H1 (cell line): Measurements from ENCODE around the gene CACNA1E. TPM values are rescaled to one million over a fixed set of nuclear protein-coding genes. Genes with fewer than 3 reads are reported as not detected.

Experiments used
- BCL11A ChIP-seq, 2 experiments: IDR thresholded peaks; one replicate each; pipeline ENCODE4 v1.6.1; 2011; ENCODE audit warnings: low read depth in 2 of 2, low read length in 2 of 2, mild to moderate bottlenecking in 2 of 2
- polyA plus RNA-seq, 7 experiments: library from polyadenylated mRNA; depleted of rRNA in 3 of 7; stranded (reverse) in 5 of 7; unstranded in 2 of 7; fragments of >200 nt in 5 of 7; fragments of 200-250 nt in 2 of 7; gene quantifications; 1 replicate in 5 of 7; 2 replicates in 1 of 7; 4 replicates in 1 of 7; pipeline versions ENCODE4 v1.2.1 to v1.2.3, GENCODE V29; 2011 to 2013; ENCODE audit warnings: missing spikeins in 2 of 7, mixed read lengths in 2 of 7
- total RNA-seq: library from RNA; stranded (reverse); fragmentation: NEBNext Ultra II Directional; extraction: Animal tissue kit (Norgen Biotek cat#: 25700); gene quantifications from 2 replicates; pipeline ENCODE4 v1.2.1, GENCODE V29; 2021

CACNA1E gene
- total and polyA plus RNA-seq, 2 of the 8 experiments (the other 6 are each of a cell fraction or from before 2014, with no cell fraction given), result 0.98 to 1.3 TPM

DNA sequence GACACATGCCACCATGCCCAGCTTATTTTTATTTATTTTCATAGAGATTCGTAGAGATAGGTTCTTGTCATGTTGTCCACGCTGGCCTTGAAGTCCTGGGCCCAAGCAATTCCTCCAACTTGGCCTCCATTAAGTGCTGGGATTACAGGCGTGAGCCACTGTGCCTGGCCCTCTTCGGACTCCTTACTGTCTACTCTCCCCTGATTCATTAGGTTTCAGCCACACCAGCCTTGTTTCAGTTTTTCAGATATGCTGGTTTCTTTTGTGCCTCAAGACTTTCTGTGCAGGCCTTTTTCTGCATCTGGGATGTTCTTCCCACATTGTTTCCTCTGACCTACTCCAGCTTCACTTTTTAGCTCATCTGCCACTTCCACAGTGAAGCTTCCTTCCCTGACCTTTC, 85.4 kb downstream of the CACNA1E start (continued):
- no peak for TF ChIP-seq BCL11A (IDR thresholded peaks at IDR 0.05; ENCODE audit: low read depth in 2 of 2, low read length in 2 of 2)
- TF ChIP-seq, all 59 proteins: peak for 0
